Activated CD4-positive, alpha-beta T cell treated with anti-CD3 and anti-CD28 coated beads, Interleukin-2, amount 50 U/mL, for 1 hour (primary cell): ENCODE measurements around the gene MARCOL.

Experiments used
- DNase-seq: peaks from one replicate; pipeline ENCODE4 v3.0.0-alpha.2; 2020

Gene MARCOL

GRCh38 chr5:148238418-148238794 lies at the start of gene MARCOL:
TSS of gene MARCOL (plus strand) at chr5:148238525. CDS start at chr5:148238598, 73 bp downstream.
- DNase-seq = no peak

- DNase-seq = no peak
Observed at GRCh38 chr5:148191010-148191409, 47.3 kb upstream of the MARCOL start.

GRCh38 chr5:148193202-148193601 lies 45.1 kb upstream of the MARCOL start:
- no peak for DNase-seq

- no peak for DNase-seq
Observed at GRCh38 chr5:148201151-148201550, 37.2 kb upstream of the MARCOL start.

GRCh38 chr5:148202531-148203203 lies 35.7 kb upstream of the MARCOL start, which contains the start of gene SPINK6:
TSS of gene SPINK6 (plus strand) at chr5:148203042. CDS start at chr5:148203097, 55 bp downstream.
- DNase-seq = no peak

GRCh38 chr5:148205044-148205806 lies 33.1 kb upstream of the MARCOL start:
- no peak for DNase-seq

- DNase-seq = no peak
Observed at GRCh38 chr5:148205865-148206264, 32.5 kb upstream of the MARCOL start.

GRCh38 chr5:148206620-148207019 lies 31.7 kb upstream of the MARCOL start:
- no peak for DNase-seq

- no peak for DNase-seq
Observed at GRCh38 chr5:148208226-148208625, 30.1 kb upstream of the MARCOL start.

- no peak for DNase-seq
Observed at GRCh38 chr5:148209151-148209770, 29.1 kb upstream of the MARCOL start.

- no peak for DNase-seq
Observed at GRCh38 chr5:148214665-148215185, 23.6 kb upstream of the MARCOL start.

- no peak for DNase-seq
Observed at GRCh38 chr5:148221508-148221907, 16.8 kb upstream of the MARCOL start.

- DNase-seq = no peak
Observed at GRCh38 chr5:148224117-148224742, 14.1 kb upstream of the MARCOL start.

- DNase-seq = no peak
Observed at GRCh38 chr5:148228392-148228984, 9.8 kb upstream of the MARCOL start.

- DNase-seq = no peak
Observed at GRCh38 chr5:148229840-148230239, 8.5 kb upstream of the MARCOL start.

GRCh38 chr5:148230240-148230639 lies 8.1 kb upstream of the MARCOL start:
- DNase-seq = no peak

GRCh38 chr5:148237785-148238417 lies 424 bp upstream of the MARCOL start:
- no peak for DNase-seq

GRCh38 chr5:148248894-148249293 lies 10.6 kb downstream of the MARCOL start:
- no peak for DNase-seq

- DNase-seq = no peak
Observed at GRCh38 chr5:148255456-148255855, 17.1 kb downstream of the MARCOL start.

- DNase-seq = no peak
Observed at GRCh38 chr5:148259288-148259687, 21.0 kb downstream of the MARCOL start.

- no peak for DNase-seq
Observed at GRCh38 chr5:148261221-148261620, 22.9 kb downstream of the MARCOL start.

GRCh38 chr5:148267962-148268361 lies 29.6 kb downstream of the MARCOL start:
- no peak for DNase-seq
